IMR-90 (cell line): ENCODE measurements around the gene PARP12. TPM values are rescaled to one million over a fixed set of nuclear protein-coding genes. Genes with fewer than 3 reads are reported as not detected.

Experiments
- ATAC-seq: fragments of 200-7000 bp; cut with Tn5 transposase; 2 replicates; pipeline ENCODE4 v1.9.1; 2020; ENCODE audit warnings: low read depth, mild to moderate bottlenecking, moderate library complexity
- BruUV-seq: library from RNA; stranded (reverse); fragments of 400-500 nt; replicated peaks from 2 replicates; lab custom pipeline; 2021; lab: Mats Ljungman, UMichigan
- CTCF ChIA-PET: fragments of 300-600 bp; formaldehyde crosslinking; extraction: SDS; loops from one replicate; lab custom pipeline; 2021; ENCODE audit warnings: antibody characterized with exemption; lab: Yijun Ruan, JAX
- POLR2A ChIA-PET: fragments of 300-600 bp; sonication (Branson Sonifier 250); formaldehyde crosslinking; loops from one replicate; lab custom pipeline; 2022; ENCODE audit warnings: antibody characterized with exemption; ENCODE audit not compliant: unreplicated experiment; lab: Charles Lee
- DNase-seq: peaks from one replicate; pipeline ENCODE4 v3.0.0; 2013
- H2AFZ ChIP-seq: replicated peaks from 2 replicates; pipeline ENCODE3; 2013; ENCODE audit warnings: low read length, mild to moderate bottlenecking; ENCODE audit not compliant: poor library complexity
- H2AK5ac ChIP-seq: 2 replicates; pipeline ENCODE4 v1.6.1; 2013; ENCODE audit warnings: low read depth, low read length, inconsistent platforms
- H2AK9ac ChIP-seq: replicated peaks from 2 replicates; pipeline ENCODE3; 2013; ENCODE audit warnings: mild to moderate bottlenecking, low read depth, low read length, moderate library complexity; ENCODE audit not compliant: poor library complexity
- H2BK120ac ChIP-seq: 2 replicates; pipeline ENCODE4 v1.6.1; 2013; ENCODE audit warnings: low read depth, low read length, inconsistent platforms
- H2BK15ac ChIP-seq: 3 replicates; pipeline ENCODE4 v1.6.1; 2013; ENCODE audit warnings: low read depth, low read length, inconsistent platforms
- H2BK20ac ChIP-seq: 2 replicates; pipeline ENCODE4 v1.6.1; 2013; ENCODE audit warnings: low read depth, mild to moderate bottlenecking, inconsistent platforms, low read length, moderate library complexity
- H2BK5ac ChIP-seq: 2 replicates; pipeline ENCODE4 v1.6.1; 2013; ENCODE audit warnings: mild to moderate bottlenecking, low read depth, low read length, inconsistent platforms; ENCODE audit not compliant: poor library complexity, severe bottlenecking
- H3K14ac ChIP-seq: replicated peaks from 2 replicates; pipeline ENCODE4 v1.6.1; 2013; ENCODE audit warnings: low read depth, low read length, inconsistent platforms
- H3K18ac ChIP-seq: 2 replicates; pipeline ENCODE4 v1.6.1; 2013; ENCODE audit warnings: low read depth, low read length, control low read depth
- H3K23ac ChIP-seq: 2 replicates; pipeline ENCODE4 v1.6.1; 2013; ENCODE audit warnings: low read depth, low read length, inconsistent platforms
- H3K27ac ChIP-seq: 2 replicates; pipeline ENCODE4 v1.5.1; 2013; ENCODE audit warnings: mild to moderate bottlenecking, control low read depth, low read length; ENCODE audit not compliant: insufficient read depth
- H3K27me3 ChIP-seq: 2 replicates; pipeline ENCODE4 v1.6.1; 2013; ENCODE audit warnings: low read length; ENCODE audit not compliant: control insufficient read depth, insufficient read depth
- H3K36me3 ChIP-seq: 2 replicates; pipeline ENCODE4 v1.6.1; 2013; ENCODE audit warnings: low read length, mixed read lengths; ENCODE audit not compliant: control insufficient read depth, insufficient read depth
- H3K4ac ChIP-seq: 2 replicates; pipeline ENCODE4 v1.6.1; 2013; ENCODE audit warnings: low read depth, low read length, inconsistent platforms
- H3K4me1 ChIP-seq: 2 replicates; pipeline ENCODE4 v1.6.1; 2013; ENCODE audit warnings: low read length, mixed read lengths; ENCODE audit not compliant: control insufficient read depth, insufficient read depth
- H3K4me2 ChIP-seq: 2 replicates; pipeline ENCODE4 v1.6.1; 2013; ENCODE audit warnings: low read depth, mild to moderate bottlenecking, control low read depth, low read length, moderate library complexity
- H3K4me3 ChIP-seq: 2 replicates; pipeline ENCODE4 v1.5.1; 2013; ENCODE audit warnings: low read depth, mild to moderate bottlenecking, control low read depth, low read length, moderate library complexity; ENCODE audit not compliant: insufficient read depth
- H3K56ac ChIP-seq: 2 replicates; pipeline ENCODE4 v1.6.1; 2013; ENCODE audit warnings: low read length, inconsistent platforms; ENCODE audit not compliant: insufficient read depth; ENCODE audit errors: extremely low read depth
- H3K79me1 ChIP-seq, 2 experiments: 2 replicates each; pipeline ENCODE4 v1.6.1; 2013; ENCODE audit warnings: low read length in 2 of 2, inconsistent platforms in 1 of 2, low read depth in 1 of 2
- H3K9ac ChIP-seq: 2 replicates; pipeline ENCODE4 v1.6.1; 2013; ENCODE audit warnings: low read depth, low read length, control low read depth
- H3K9me1 ChIP-seq: 2 replicates; pipeline ENCODE4 v1.6.1; 2013; ENCODE audit warnings: low read length, inconsistent platforms; ENCODE audit not compliant: insufficient read depth
- H3K9me3 ChIP-seq: 2 replicates; pipeline ENCODE4 v1.6.1; 2013; ENCODE audit warnings: low read length; ENCODE audit not compliant: control insufficient read depth, insufficient read depth
- H4K20me1 ChIP-seq: 2 replicates; pipeline ENCODE4 v1.6.1; 2013; ENCODE audit warnings: low read length, inconsistent platforms; ENCODE audit not compliant: insufficient read depth
- H4K5ac ChIP-seq: 2 replicates; pipeline ENCODE4 v1.6.1; 2013; ENCODE audit warnings: mild to moderate bottlenecking, low read depth, low read length, control low read depth
- H4K8ac ChIP-seq, 2 experiments: 2 replicates each; pipeline ENCODE4 v1.6.1; 2013; ENCODE audit warnings: low read depth in 2 of 2, low read length in 2 of 2, control low read depth in 1 of 2, inconsistent platforms in 1 of 2
- H4K91ac ChIP-seq: 2 replicates; pipeline ENCODE4 v1.6.1; 2013; ENCODE audit warnings: low read depth, low read length, inconsistent platforms; ENCODE audit not compliant: insufficient read depth
- MXI1 ChIP-seq: IDR thresholded peaks from 2 replicates; pipeline ENCODE4 v1.6.1; 2012; ENCODE audit warnings: low read depth, mild to moderate bottlenecking, low read length, moderate library complexity, borderline replicate concordance
- RFX5 ChIP-seq: IDR thresholded peaks from 2 replicates; pipeline ENCODE4 v1.8.0; 2012; ENCODE audit warnings: low read depth, mild to moderate bottlenecking, low read length, moderate library complexity
- USF2 ChIP-seq: fragments of 150-350 bp; IDR thresholded peaks from 2 replicates; pipeline ENCODE4 v1.6.1; 2017; ENCODE audit warnings: mild to moderate bottlenecking, antibody characterized with exemption, low read length, low read depth
- WGBS, 2 experiments: methylation state at CpG; one replicate each; pipeline versions ENCODE4 v1.1.5 to v1.1.7; 2013; ENCODE audit warnings: missing lambda C conversion rate in 2 of 2; ENCODE audit not compliant: insufficient read length in 1 of 2; ENCODE audit errors: extremely low coverage in 2 of 2; 5-methylcytosine and 5-hydroxymethylcytosine counted together
- dilution Hi-C: fragments of 300-500 bp; cut with HindIII; formaldehyde crosslinking; loops from one replicate; pipeline ENCODE4 v1.14.3; 2018; ENCODE audit warnings: low sequenced_read_pairs; ENCODE audit not compliant: unreplicated experiment
- in situ Hi-C: fragments of 300-500 bp; cut with MboI; formaldehyde crosslinking; loops from 3 replicates; pipeline ENCODE4 v1.14.3; 2019; ENCODE audit warnings: low sequenced_read_pairs, inconsistent platforms, mixed read lengths
- intact Hi-C: fragments of 100-400 bp; cut with micrococcal nuclease; formaldehyde crosslinking; loops from 2 replicates; pipeline ENCODE4 v1.10.0; 2022
- polyA plus RNA-seq, 3 experiments: library from polyadenylated mRNA; depleted of rRNA; stranded (reverse); fragments of >200 nt; gene quantifications; 2 replicates each; pipeline ENCODE4 v1.2.3, GENCODE V29; 2012; ENCODE audit warnings: low replicate concordance in 1 of 3
- total RNA-seq: library from RNA; depleted of rRNA; stranded (reverse); fragments of >200 nt; gene quantifications from 2 replicates; pipeline ENCODE4 v1.2.3, GENCODE V29; 2012

The PARP12 gene
- total and polyA plus RNA-seq, 2 of the 4 experiments (the other 2 are of a cell fraction): 7.2 to 11.3 TPM

- Histone ChIP-seq H3K27ac (no peak overlapping the region), H4K8ac (no peak overlapping the region), H3K56ac (no peak overlapping the region), H3K27me3 (no peaks in the 10 kb centered on the region), H3K9ac (no peak overlapping the region), H4K20me1 (peaks cover 8% of the 10 kb centered on the region; the same call in 1 of the 2 replicates), H3K23ac (no peak overlapping the region), H3K14ac (no peak overlapping the region), H3K4ac (no peak overlapping the region), H2AK5ac (no peak overlapping the region), H3K18ac (no peak overlapping the region), H2BK120ac (no peak overlapping the region), H3K79me1 (peaks cover 14 to 54% of the 10 kb centered on the region in 2 experiments; a peak in 3 of 4 replicates), H3K9me3 (no peaks in the 10 kb centered on the region), H3K4me1 (peaks cover 13% of the 10 kb centered on the region), H2AK9ac (no peak overlapping the region), H2BK5ac (no peak overlapping the region), H2BK20ac (no peak overlapping the region), H4K5ac (no peak overlapping the region), H4K91ac (no peak overlapping the region), H2BK15ac (no peak overlapping the region), H3K4me2 (no peak overlapping the region), H3K9me1 (peaks cover 33% of the 10 kb centered on the region), H2AFZ (no peak overlapping the region), H3K36me3 (peaks cover 2% of the 10 kb centered on the region; the same call in 1 of the 2 replicates), H3K4me3 (no peak overlapping the region)
- no peak for TF ChIP-seq USF2
- TF ChIP-seq MXI1: no peak
- TF ChIP-seq RFX5: no peak
- no peak for DNase-seq
- intact Hi-C loops (no loop called here), in situ Hi-C loops (no loop called here), dilution Hi-C loops (no loop called here)
- no CpG with 5 or more reads among the region's 2 CpGs for WGBS, 2 experiments
- no peak for ATAC-seq
- CTCF ChIA-PET: no interaction called here
- BruUV-seq: no TSS peak
- POLR2A ChIA-PET: no interaction called here
Measured at GRCh38 chr7:140055833-140056232, 6.9 kb downstream of the PARP12 start.
